Cardiac fibroblast (primary cell): Measurements from ENCODE around the gene GTF3C5.

Source experiments
- DNase-seq, 2 donors: peaks; one replicate each; pipeline versions ENCODE4 v3.0.0 to v3.0.0-alpha.2; 2010; ENCODE audit warnings: low read depth in 2 of 2
- H3K4me3 ChIP-seq, 2 donors: replicated peaks in 1 of 2; 1 replicate in 1 of 2; 2 replicates in 1 of 2; pipeline ENCODE4 v1.5.1; 2011; ENCODE audit warnings: low read depth in 2 of 2, low read length in 2 of 2, mild to moderate bottlenecking in 2 of 2, moderate library complexity in 1 of 2
- CTCF ChIP-seq: IDR thresholded peaks from one replicate; pipeline ENCODE4 v1.5.1; 2011; ENCODE audit warnings: low read depth, mild to moderate bottlenecking, low read length, inconsistent platforms

The GTF3C5 gene

GRCh38 chr9:133063159-133063499, 32.3 kb downstream of the GTF3C5 start:
- H3K4me3 ChIP-seq = no peak overlapping the region
- no peak for DNase-seq
- no peak for TF ChIP-seq CTCF

- TF ChIP-seq CTCF = no peak
- no peak overlapping the region for H3K4me3 ChIP-seq
- no peak for DNase-seq
Observed at GRCh38 chr9:133063500-133064231, 32.9 kb downstream of the GTF3C5 start.

- TF ChIP-seq CTCF = no peak
- DNase-seq = no peak
- no peak overlapping the region for H3K4me3 ChIP-seq
Observed at GRCh38 chr9:133064241-133065069, 33.7 kb downstream of the GTF3C5 start.

GRCh38 chr9:133065070-133065388, 34.2 kb downstream of the GTF3C5 start:
- no peak overlapping the region for H3K4me3 ChIP-seq
- DNase-seq = no peak
- no peak for TF ChIP-seq CTCF

GRCh38 chr9:133066181-133066983, 35.6 kb downstream of the GTF3C5 start:
- H3K4me3 ChIP-seq = no peak overlapping the region
- no peak for DNase-seq
- TF ChIP-seq CTCF = no peak

GRCh38 chr9:133067006-133067405, 36.2 kb downstream of the GTF3C5 start:
- TF ChIP-seq CTCF = no peak
- no peak overlapping the region for H3K4me3 ChIP-seq
- no peak for DNase-seq
